Measurements from ENCODE around the gene NAPSA.
A peak's percentile ranks its signal among the peaks of the same experiment; 100 is the strongest.
"Not testable (repeated sequence)": the region's sequence is repeated elsewhere in the genome, so short reads cannot be mapped to it uniquely, and the experiment has no call there.

Gene NAPSA

DNA sequence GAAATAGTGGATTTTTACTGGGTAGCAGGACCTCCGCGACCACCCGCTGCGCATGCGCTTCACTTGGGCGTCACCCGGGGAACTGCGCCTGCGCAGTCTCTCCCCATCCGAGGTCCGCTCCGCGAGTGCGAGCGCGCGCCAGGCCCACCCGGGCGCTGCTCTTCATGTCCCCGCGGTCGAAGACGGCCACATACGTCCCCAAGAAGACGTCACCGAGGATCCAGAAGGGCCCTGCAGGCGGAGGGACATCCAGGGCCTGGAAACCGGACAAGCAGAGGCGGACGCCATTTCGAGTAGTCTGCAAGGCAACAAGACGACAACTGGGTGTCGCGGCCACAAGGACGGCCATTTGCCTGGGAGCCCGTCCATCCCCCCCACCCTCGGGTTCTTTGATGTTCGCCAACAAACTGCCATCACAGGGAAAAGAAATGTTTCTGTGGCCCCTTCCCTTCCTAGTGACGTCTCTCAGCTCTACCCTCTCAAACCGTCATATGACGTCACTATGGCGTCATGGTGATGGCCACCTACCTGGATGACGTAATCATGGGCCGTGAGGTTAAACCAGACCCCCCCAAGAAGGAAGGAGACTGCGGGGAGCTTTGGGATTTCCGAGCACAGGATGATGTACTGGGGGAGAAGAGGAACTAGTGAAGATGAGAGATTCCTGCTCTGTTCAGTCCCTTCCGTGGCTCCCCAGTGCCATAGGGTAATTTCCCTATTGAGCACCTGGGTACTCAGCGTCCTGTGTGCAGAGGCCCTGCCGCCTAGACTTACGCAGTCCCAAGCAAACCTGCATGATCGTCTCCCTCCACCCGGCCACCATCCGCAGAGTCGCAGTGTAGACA is 6.7 kb downstream of the NAPSA start:
- DNase-seq, result no peak

DNA sequence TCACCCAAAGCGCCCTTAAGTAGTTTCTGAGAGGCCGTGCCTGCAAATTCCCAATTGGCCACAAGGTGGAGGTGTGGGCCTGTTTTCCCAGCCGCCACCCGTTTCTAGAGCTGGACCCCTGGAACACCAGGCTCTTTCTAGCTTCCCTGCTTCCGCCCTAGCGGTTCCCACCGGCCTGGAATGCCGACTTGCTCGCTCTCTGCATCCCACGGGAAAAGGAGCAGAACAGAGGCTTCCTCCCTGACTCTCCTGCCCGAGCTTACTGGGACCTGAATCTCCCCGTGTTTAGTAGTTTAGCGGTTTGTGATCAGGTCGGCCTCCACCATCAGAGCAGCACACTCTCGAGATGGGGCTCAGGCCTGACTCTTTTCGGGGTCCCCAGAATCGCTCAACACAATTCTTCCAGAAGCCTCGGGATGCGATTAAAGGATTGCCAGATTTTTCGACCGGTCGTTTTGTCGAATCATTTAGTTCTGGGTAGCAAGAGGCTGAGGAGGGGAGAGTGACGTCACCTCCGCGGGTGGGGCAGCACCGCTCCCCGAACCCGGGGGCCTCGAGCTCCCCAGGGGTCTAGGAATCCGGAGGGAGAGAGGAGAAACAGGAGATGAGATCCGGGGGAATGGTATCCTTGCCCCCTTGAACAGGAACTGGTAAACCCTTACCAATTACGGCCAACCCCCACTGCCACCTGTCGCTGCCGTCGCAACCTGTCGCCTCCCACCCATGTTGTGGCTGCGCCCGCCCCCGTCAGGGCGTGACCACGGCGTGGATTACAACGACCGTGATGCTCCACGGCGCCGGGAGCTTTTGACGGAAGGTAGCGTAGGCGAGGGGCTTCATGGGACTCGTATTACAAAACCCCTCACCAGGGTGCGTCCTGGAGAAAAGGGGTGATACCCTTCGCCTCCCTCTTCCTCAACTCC is 8.0 kb downstream of the NAPSA start:
- peak; percentile 17 for DNase-seq

DNA sequence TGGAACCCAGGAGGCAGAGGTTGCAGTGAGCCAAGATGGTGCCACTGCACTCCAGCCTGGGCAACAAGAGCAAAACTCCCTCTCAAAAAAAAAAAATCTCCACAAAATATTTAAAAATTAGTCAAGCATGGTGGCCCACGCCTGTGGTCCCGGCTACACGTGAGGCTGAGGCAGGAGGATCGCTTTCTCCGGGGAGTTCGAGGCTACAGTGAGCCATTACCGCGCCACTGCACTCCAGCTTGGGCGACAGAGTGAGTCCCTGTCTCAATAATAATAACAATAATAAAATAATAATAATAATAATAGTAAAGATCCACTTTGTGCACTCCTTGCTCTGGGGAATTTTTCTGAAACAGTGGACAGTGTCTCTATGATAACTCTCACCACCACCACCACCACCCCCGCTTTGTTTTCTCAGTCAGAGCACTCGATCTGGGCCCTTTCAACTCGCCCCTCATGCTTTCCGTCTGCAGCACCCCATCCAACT is 8.7 kb downstream of the NAPSA start:
- DNase-seq, result no peak

DNA sequence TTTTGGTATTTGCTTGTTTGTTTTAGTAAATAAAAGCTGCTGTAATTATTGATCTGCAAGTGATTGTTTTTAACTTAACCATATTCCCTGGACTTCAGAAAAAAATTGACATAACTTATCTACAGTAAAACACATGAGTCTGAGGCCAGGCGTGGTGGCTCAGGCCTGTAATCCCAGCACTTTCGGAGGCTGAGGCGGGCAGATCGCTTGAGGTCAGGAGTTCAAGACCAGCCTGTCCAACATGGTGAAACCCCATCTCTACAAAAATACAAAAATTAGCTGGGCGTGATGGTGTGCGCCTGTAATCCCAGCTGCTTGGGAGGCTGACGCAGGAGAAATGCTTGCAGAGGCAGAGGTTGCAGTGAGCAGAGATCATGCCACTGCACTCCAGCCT is 12.0 kb downstream of the NAPSA start:
- not testable (repeated sequence) for DNase-seq

DNA sequence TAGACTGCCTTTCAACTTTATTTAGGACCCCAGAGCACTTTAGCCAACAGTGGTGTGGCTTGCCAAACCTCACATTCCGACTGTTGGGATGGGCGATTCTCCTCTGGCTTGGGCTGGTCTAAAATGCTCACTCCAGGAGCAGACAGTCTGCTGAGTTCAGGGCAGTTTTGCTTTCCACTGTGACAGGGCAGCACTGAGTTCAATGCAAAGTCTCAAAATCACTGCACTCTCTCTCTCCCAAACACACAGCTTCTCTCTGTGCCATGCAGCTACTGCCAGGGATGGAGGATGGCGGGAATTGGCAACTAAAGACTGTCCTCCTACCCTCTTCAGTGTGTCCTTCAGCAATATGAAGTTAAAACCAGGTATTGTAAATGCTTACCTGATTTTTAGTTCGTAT is 13.2 kb downstream of the NAPSA start:
- no peak for DNase-seq

DNA sequence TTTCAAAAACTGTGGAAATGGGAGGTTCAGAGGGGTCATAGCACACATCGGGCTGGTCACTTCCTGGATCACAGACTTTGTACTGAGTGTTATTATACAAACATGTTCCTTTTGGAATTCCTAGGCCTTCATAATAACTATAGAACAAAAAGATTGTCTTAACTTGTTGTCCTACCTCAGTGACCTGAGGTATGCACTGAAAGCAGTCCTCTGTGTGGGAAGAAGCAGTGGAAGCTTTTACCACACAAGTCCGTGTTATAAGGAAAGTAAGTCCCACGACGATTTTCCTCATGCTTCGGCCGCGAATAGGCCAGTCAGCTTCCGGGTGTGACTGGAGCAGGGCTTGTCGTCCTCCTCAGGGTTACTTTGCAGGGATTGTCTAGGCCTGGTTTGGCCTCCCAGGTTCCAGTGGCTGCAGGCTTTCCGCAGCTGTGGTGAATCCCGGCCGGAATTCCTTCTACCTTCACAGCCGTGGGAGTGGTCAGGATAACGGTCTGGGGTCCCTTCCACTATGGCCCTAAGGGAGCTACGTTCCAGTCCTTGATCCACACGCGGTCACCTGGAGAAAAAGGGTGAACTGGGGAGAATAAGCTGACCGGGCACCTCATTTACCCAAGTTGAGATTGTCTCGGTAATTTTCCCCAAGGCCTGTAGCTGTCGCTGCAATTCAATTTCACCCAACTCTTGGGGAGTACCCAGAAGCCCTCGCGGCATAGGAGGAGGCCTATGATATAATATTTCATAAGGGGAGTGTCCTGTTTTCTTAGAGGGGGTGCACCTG is 16.0 kb downstream of the NAPSA start:
- DNase-seq, result no peak

DNA sequence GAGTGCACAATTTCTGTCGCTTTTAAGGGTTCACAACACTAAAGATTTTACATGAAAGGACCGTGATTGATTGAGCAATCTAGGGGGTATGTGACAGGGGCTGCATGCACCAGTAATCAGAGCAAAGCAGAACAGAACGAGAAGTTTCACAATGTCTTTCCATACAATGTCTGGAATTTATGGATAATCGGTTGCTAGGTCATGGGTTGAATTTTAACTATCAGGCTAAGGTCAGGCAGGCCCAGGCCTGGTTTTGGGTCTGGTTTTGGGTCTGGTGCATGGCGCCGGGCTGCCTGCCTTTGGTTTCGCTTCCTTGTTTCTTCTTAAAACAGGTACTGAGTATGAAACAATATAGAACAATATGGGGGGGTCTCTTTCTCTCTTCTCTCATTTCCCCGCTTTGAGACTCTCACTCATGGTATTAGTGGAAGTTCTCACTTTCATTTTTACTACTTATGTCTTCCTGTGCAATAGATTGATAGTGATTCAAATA is 18.3 kb downstream of the NAPSA start:
- not testable (repeated sequence) for DNase-seq

DNA sequence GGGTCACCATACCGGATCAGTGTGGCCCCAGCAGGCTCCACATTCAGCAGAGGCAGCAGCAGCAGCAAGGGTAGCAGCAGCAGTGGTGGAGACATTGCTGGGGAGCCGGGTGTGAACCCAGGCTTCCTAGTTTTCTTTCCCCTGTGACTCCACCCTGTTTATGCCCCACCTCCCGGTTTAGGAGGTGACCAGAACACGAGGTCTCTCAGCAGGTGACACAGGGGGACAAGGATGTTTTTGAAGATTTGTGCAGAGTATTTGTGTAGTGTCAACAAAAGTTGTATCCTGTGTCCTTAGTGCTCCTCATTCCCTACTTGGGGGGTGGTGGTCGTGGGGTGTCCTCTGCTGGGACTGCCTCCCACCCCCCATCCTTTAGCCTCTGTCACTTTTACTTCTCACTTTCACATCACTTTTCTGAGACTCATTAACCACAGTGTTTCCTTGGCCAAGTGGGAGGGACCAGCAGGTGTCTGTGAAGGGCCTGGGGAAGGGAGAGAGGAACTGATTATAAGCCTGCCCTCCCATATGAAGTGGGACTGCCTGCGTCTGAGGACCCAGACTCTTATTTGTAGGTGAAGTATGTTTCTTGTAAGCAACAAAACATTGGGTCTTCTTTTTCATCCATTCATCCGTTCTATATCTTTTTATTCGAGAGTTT is 20.6 kb downstream of the NAPSA start:
- DNase-seq, result no peak

DNA sequence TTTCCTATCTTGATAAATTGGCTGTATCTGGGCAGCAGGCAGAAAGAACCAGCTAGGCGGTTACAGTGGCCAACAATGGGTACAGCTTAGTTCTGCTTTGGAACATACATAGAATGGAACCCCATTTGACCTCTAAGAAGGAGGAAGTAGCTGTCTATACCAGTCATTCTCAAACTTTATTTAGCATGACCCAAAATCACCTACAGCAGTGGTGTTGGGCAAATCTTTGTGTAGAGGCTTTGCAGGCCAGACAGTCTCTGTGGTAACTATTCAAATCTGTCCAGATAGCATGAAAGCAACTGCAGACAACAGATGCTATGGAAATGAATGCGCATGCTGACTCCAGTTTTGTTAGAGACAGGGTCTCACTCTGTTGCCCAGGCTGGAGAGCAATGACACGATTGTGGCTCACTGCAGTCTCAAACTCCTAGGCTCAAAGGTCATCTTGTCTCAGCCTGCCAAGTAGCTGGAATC is 24.3 kb downstream of the NAPSA start:
- DNase-seq, result no peak

DNA sequence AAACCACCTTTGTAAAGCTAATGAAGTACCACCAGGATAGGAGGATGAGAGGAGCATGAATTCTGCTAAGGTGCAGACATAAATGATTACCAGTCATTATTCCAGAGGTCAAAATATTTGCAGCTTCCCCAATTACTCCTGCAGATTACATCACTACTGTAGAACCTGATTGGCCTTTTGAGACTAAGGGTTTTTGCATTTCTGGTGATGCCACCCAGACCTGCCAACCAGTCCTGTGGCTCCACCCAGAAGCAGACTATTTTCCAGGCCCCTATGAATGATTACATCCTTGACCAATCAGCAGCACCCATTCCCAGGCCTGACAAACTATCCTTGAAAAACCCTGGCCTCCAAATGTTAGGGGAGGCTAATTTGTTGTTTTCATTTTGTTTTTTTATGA is 25.1 kb downstream of the NAPSA start:
- DNase-seq, result no peak

DNA sequence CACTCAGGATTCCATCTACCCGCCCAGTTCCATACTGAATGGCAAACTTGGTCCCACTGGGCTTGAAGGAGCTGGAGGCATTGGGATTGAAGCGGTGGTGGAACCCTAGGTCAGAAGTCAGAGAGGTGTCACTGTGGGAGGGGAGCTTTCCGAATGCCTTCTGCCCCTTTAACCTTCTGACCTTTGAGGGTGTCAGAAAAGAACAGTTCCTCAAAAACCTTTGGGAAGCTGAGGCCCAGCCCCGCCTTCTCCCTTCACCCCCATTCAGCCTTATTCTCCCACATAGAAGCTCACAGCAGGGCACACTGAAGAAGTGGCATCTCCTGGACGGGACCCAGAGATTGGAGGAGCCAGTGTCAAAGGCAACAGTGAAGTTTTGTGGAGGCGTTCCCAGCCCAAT is 28.4 kb downstream of the NAPSA start:
- not testable (repeated sequence) for DNase-seq

DNA sequence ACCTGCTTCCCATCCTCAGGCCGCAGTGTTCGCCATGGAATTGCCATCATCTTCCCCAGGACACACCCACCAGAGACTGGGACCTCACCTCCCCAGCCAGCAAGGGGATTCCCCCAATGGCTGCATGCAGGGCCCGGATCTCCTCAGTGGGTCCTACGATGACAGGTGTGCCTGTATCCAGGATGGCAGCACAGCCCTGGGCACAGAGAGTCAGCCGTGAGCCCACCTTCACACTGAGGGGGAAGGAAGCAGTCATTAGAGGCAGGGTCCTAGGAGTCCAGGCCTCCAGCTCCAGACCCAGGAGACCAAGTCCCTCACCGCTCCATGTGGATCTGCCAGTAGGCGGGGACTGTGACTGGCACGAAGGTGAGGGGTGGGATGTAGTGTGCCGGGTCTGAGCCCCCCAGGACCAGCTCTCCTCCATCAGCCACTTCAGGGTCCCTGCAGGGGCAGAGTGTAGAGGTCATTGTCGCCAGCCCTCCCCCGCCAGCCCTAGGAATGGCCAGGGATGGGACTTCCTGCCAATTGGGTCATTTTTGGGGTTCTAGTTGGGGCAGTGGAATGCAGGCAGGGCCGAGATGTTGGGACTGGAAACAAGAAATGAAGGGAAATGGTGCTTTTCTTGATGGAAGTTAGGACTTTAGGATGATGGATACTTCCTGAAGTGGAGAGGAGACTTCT is 30.6 kb downstream of the NAPSA start:
- no peak for DNase-seq

DNA sequence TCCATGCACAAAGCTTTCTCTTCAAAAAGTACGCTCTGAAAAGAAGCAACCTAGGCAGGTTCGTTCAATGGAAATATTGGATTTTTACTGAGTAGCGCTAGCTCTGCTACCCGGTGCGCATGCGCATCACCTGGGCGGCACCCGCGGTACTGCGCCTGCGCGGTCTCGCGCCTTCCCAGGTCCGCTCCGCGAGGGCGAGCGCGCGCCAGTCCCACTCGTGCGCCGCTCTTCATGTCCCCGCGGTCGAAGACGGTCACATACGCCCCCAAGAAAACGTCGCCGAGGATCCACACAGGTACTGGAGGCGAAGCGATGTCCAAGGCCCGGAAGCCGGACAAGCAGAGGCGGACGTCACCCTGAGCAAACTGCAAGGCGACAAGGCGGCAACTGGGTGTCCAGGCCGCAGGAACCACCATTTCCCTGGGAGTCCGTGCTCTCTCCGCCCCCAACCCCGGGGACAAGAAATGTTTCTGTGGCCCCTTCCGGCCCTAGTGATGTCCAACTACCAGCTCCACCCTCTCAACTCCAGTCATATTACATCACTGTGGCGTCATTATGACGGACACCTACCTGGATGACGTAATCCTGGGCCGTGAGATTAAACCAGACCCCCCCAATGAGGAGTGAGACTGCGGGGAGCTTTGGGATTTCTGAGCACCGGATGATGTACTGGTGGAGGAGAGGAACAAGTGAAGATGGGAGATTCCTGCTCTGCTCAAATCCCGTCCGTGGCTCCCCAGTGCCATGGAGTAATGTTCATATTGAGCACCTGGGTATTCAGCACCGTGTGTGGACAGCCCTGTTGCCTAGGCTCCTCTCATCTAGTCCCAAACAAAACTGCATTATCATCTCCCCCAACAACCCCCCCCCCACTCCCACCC is 31.5 kb downstream of the NAPSA start:
- DNase-seq, result no peak

DNA sequence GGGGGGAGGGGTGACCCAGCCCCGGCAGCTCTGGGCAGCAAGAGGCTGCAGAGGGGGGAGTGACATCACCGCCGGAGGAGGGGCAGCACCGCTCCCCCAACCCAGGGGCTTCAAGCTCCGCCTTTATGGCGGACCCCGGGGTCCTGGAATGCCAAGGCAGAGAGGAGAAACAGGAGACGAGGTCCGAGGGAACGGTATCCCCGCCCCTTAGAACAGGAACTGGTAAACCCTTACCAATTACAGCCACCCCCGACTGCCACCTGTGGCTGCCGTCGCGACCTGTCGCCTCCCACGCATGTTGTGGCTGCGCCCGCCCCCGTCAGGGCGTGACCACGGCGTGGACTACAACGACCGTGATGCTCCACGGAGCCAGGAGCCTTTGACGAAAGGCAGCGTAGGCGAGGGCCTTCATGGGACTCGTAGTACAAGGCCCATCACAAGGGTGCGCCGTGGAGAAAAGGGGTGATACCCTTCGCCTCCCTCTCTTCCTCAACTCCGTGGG is 32.2 kb downstream of the NAPSA start:
- DNase-seq, result no peak

DNA sequence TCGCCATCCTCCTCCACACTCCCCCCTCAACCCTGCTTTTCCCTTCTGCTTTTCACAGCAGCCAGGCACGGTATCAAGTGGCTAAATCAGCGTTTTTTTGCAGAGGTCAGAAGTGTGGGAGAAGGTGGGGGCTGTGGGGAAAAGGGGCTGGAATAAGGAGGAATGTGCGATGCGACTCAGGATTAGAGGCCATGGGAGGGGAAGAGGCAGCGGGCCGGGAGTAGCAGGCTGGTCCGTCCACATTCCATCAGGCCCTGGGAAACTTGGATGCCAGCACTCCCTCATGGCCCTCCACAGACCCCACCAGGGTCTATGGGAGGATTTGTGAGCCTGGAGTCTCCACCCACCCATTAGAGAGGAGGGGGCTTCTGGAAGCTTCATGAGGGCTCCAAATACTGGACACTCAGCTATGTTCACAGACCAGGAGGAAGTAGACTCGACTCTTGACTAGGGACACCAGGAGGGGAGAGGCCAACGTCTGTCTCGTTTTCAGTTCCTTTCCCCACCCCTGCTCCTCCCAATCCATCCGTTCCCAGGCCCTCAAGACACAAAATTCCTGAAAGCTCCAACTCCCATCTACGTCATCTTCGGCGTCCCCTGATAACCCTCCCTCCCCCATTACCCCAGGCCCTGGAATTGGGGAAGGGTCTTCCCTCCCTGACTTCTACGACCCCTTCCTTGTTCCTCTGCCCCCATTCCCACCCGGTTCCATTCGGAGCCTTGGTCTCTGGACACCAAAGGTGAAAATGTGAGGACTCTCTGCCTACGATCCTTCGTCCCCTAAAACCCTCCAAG is 33.0 kb downstream of the NAPSA start:
- DNase-seq, result no peak

DNA sequence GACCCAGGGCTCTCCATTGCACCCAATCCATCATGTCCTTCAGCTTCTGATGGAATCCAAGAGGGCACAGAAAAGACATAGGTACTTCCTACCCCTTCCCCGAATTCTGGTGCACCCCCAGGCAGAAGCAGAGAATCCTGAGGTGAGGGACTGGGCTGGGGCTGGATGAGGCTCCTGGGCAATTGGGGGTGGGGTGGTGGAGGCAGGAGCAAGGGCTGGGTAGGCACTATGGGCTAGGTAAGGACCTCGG is 33.5 kb downstream of the NAPSA start:
- no peak for DNase-seq

DNA sequence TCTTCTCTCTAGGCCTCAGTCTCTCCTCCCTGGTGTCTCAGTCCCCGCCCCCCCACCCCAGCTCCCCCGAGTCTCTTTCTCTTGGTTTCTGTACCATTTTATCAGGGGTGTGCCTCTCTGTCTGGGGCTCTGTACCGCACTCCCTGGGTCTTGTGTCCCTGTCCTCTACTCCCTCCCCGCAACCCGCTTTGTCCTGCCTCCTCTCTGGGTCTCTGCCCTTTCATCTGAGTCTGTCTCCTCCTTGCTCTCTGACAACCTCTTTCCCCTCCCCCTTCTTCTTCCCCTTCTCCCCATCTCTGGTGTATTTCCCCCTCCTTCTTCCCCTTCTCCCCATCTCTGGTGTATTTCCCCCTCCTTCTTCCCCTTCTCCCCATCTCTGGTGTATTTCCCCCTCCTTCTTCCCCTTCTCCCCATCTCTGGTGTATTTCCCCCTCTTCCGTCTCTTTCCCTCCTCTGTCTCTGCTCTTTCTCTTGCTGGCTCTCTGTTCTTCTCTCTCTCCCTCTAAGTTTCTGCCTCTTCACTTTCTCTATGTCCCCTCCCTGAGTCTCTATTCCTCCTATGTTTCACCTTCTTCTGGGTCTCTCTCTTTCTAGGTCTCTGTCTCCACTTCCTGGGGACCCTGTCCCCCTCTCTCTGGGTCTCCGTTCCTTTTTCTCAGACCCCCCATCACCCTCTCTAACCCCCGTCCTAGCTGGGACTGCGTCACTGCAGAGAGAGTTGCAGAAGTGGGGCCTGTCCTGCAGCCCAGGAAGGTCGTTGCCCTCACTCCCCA is 34.0 kb downstream of the NAPSA start:
- DNase-seq, result no peak

DNA sequence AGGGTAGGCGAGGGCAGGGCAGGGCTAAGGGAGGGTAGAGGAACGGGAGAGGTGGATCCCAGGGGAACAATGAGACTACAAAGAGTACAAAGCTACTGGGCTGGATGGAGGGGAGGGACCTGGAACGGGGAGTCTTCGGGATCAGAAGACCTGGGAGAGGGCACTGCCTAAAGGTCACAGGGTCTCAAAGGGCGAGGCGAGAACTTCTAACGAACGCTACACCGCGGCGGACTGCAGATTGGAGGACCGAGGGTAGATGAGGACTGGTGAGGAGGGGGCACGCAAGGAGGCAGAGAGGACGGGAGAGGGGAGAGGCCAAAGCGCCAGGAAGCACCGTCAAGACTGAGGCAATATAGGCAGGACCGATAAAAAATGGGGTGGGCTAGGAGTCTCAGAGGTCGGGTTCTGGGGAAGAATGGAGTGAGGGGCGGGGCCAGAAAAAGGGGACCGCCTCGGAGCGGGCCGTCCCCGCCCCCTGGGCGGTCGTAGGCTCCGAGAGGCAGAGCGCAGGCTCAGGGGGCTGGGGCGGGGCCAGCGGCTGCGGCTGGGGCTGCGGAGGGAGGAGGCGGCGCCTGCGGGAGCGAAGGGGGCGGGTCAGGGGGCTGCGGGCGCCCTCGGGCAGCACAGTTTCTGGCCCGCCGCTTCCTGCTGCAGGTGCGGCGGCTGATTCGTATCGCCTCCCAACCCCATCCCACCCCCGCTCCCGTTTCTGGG is 34.9 kb downstream of the NAPSA start:
- peak; percentile 45 for DNase-seq

All from HCEC 1CT (cell line).